HCT116 (cell line): Measurements from ENCODE around the gene SLC9A9. TPM values are rescaled to one million over a fixed set of nuclear protein-coding genes. Genes with fewer than 3 reads are reported as not detected.

ENCODE experiments used
- ATAC-seq: fragments of 200-7000 bp; cut with Tn5 transposase; 2 replicates; pipeline ENCODE4 v1.9.1; 2020; ENCODE audit warnings: mild to moderate bottlenecking, moderate library complexity
- BruUV-seq: library from RNA; stranded (reverse); fragments of 400-500 nt; replicated peaks from 2 replicates; lab custom pipeline; 2021; lab: Mats Ljungman, UMichigan
- CTCF ChIA-PET: fragments of 300-600 bp; sonication (Branson Sonifier 250); formaldehyde crosslinking; loops from one replicate; lab custom pipeline; 2021; ENCODE audit warnings: antibody characterized with exemption; lab: Charles Lee
- POLR2A ChIA-PET: fragments of 300-600, 350-600 bp; sonication (Branson Sonifier 250); formaldehyde crosslinking; loops from one replicate; lab custom pipeline; 2021; ENCODE audit warnings: antibody characterized with exemption; lab: Charles Lee
- RAD21 ChIA-PET, 2 experiments: fragments of 300-600 bp; sonication (Branson Sonifier 250); formaldehyde crosslinking; loops; one replicate each; lab custom pipeline; 2023; ENCODE audit warnings: low total read pairs in 2 of 2; ENCODE audit not compliant: uncharacterized antibody in 2 of 2, unreplicated experiment in 2 of 2, low non-redundant PET in 1 of 2; lab: Charles Lee
- DNase-seq: peaks from one replicate; pipeline ENCODE4 v3.0.0-alpha.2; 2010; ENCODE audit warnings: low read depth, low spot score
- H2AFZ ChIP-seq: fragments of 200-600 bp; shearing (Covaris generic), sonication (generic); 2 replicates; pipeline ENCODE4 v1.6.1; 2017; ENCODE audit warnings: low read depth, mixed run types, mixed read lengths, antibody characterized with exemption, low read length; ENCODE audit not compliant: poor library complexity, severe bottlenecking
- H3K27ac ChIP-seq: 2 replicates; pipeline ENCODE4 v1.5.1; 2012; ENCODE audit warnings: low read depth, low read length
- H3K27me3 ChIP-seq: fragments of 200-600 bp; sonication (generic); 2 replicates; pipeline ENCODE4 v1.6.1; 2016; ENCODE audit warnings: mixed run types, low read length, mixed read lengths; ENCODE audit not compliant: insufficient read depth
- H3K36me3 ChIP-seq, 2 experiments: fragments of 200-500 bp in 1 of 2; fragments of 200-600 bp in 1 of 2; sonication (Bioruptor generic) in 1 of 2; sonication (generic) in 1 of 2; 2 replicates each; pipeline versions ENCODE4 v1.5.1 to v1.6.1; 2014 to 2016; ENCODE audit warnings: low read length in 2 of 2, inconsistent platforms in 1 of 2, mixed read lengths in 1 of 2, mixed run types in 1 of 2; ENCODE audit not compliant: insufficient read depth in 2 of 2, control insufficient read depth in 1 of 2
- H3K4me1 ChIP-seq, 2 experiments: fragments of 200-600 bp in 1 of 2; sonication (generic) in 1 of 2; 2 replicates each; pipeline versions ENCODE4 v1.5.1 to v1.6.1; 2012 to 2017; ENCODE audit warnings: low read length in 2 of 2, inconsistent platforms in 1 of 2, mild to moderate bottlenecking in 1 of 2, mixed read lengths in 1 of 2, mixed run types in 1 of 2, moderate library complexity in 1 of 2; ENCODE audit not compliant: insufficient read depth in 2 of 2, control insufficient read depth in 1 of 2
- H3K4me2 ChIP-seq: fragments of 200-600 bp; sonication (generic); 2 replicates; pipeline ENCODE4 v1.6.1; 2017; ENCODE audit warnings: mixed run types, low read length, mixed read lengths
- H3K4me3 ChIP-seq, 2 experiments: fragments of 200-600 bp in 1 of 2; sonication (generic) in 1 of 2; replicated peaks in 1 of 2; 2 replicates each; pipeline ENCODE4 v1.5.1; 2011 to 2016; ENCODE audit warnings: low read length in 2 of 2, control low read depth in 1 of 2, low read depth in 1 of 2, mild to moderate bottlenecking in 1 of 2, mixed read lengths in 1 of 2, mixed run types in 1 of 2
- H3K79me2 ChIP-seq: fragments of 200-600 bp; sonication (generic); 2 replicates; pipeline ENCODE4 v1.6.1; 2017; ENCODE audit warnings: mild to moderate bottlenecking, mixed run types, low read length, moderate library complexity, mixed read lengths; ENCODE audit not compliant: insufficient read depth
- H3K9ac ChIP-seq: fragments of 200-600 bp; sonication (generic); 2 replicates; pipeline ENCODE4 v1.6.1; 2016; ENCODE audit warnings: low read length, mixed read lengths
- H3K9me2 ChIP-seq: fragments of 200-600 bp; sonication (generic), shearing (Covaris generic); 2 replicates; pipeline ENCODE4 v1.6.1; 2017; ENCODE audit warnings: mixed run types, mild to moderate bottlenecking, moderate library complexity; ENCODE audit not compliant: insufficient read depth
- H3K9me3 ChIP-seq, 2 experiments: fragments of 200-500 bp in 1 of 2; fragments of 200-600 bp in 1 of 2; sonication (Bioruptor generic) in 1 of 2; sonication (generic) in 1 of 2; 2 replicates each; pipeline ENCODE4 v1.6.1; 2014 to 2017; ENCODE audit warnings: low read length in 2 of 2, mixed read lengths in 2 of 2, inconsistent platforms in 1 of 2, low read depth in 1 of 2, mild to moderate bottlenecking in 1 of 2, mixed run types in 1 of 2, moderate library complexity in 1 of 2; ENCODE audit not compliant: control insufficient read depth in 1 of 2, insufficient read depth in 1 of 2
- H4K20me1 ChIP-seq: fragments of 200-600 bp; sonication (generic), shearing (Covaris generic); 2 replicates; pipeline ENCODE4 v1.6.1; 2017; ENCODE audit warnings: mixed run types, mild to moderate bottlenecking, moderate library complexity; ENCODE audit not compliant: insufficient read depth
- EGR1 ChIP-seq: IDR thresholded peaks from 2 replicates; pipeline ENCODE4 v1.6.1; 2012; ENCODE audit warnings: low read depth
- SP1 ChIP-seq: IDR thresholded peaks from 2 replicates; pipeline ENCODE4 v1.6.1; 2012; ENCODE audit warnings: low read depth
- YY1 ChIP-seq: IDR thresholded peaks from 2 replicates; pipeline ENCODE4 v1.6.1; 2011; ENCODE audit warnings: low read length, low read depth, moderate library complexity, mild to moderate bottlenecking; ENCODE audit not compliant: insufficient replicate concordance; ENCODE audit errors: extremely low read depth
- ZFX ChIP-seq: fragments of 450-650 bp; IDR thresholded peaks from 2 replicates; pipeline ENCODE4 v1.6.1; 2017
- intact Hi-C: fragments of 100-400 bp; cut with micrococcal nuclease; formaldehyde crosslinking; loops from 2 replicates; pipeline ENCODE4 v1.10.0; 2022
- total RNA-seq: library from RNA; stranded (reverse); gene quantifications from one replicate; pipeline ENCODE4 v1.2.1, GENCODE V29; 2021; ENCODE audit not compliant: unreplicated experiment
- TF ChIP-seq, protein P1 (sequence below): IDR thresholded peaks from 2 replicates; pipeline ENCODE4 v1.6.1; 2011; ENCODE audit warnings: mild to moderate bottlenecking, low read length, moderate library complexity; ENCODE audit not compliant: insufficient replicate concordance; ENCODE audit errors: extremely low read depth
- TF ChIP-seq, protein P2 (sequence below): IDR thresholded peaks from 2 replicates; pipeline ENCODE4 v1.6.1; 2012; ENCODE audit warnings: low read depth

SLC9A9 gene
- total RNA-seq, 1 experiment from 2014 or later = 0.20 TPM

DNA sequence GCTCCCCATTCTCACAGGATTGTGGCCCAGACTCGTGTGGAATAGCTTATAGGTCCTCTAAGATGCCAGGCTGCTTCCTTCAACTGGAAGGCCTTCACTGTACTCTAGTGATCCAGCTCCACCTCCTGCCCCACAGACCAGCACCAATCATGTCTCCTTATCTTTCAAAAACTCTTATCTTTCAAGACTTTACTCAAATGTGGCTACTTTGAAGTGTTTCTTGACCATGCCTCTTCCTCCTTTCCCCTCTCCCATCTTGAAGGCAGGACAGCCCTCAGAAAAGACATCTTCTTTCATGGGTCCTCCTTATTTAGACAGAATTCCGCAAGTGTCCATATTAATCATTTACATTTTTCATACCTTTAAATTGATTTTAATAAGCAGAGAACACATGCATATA, 586.4 kb downstream of the SLC9A9 start:
- no peak overlapping the region for H3K4me2 ChIP-seq
- CTCF ChIA-PET = no interaction called here
- H4K20me1 ChIP-seq = no peaks in the 10 kb centered on the region
- DNase-seq = no peak
- no peaks in the 10 kb centered on the region for H3K9me3 ChIP-seq
- BruUV-seq = no TSS peak
- no peak overlapping the region for H3K27ac ChIP-seq
- RAD21 ChIA-PET = no interaction called here
- H3K9ac ChIP-seq = no peak overlapping the region
- TF ChIP-seq EGR1 (no peak), ZFX (no peak), YY1 (no peak), SP1 (no peak)
- TF ChIP-seq, protein P1, sequence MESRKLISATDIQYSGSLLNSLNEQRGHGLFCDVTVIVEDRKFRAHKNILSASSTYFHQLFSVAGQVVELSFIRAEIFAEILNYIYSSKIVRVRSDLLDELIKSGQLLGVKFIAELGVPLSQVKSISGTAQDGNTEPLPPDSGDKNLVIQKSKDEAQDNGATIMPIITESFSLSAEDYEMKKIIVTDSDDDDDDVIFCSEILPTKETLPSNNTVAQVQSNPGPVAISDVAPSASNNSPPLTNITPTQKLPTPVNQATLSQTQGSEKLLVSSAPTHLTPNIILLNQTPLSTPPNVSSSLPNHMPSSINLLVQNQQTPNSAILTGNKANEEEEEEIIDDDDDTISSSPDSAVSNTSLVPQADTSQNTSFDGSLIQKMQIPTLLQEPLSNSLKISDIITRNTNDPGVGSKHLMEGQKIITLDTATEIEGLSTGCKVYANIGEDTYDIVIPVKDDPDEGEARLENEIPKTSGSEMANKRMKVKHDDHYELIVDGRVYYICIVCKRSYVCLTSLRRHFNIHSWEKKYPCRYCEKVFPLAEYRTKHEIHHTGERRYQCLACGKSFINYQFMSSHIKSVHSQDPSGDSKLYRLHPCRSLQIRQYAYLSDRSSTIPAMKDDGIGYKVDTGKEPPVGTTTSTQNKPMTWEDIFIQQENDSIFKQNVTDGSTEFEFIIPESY = no peak
- TF ChIP-seq, protein P2, sequence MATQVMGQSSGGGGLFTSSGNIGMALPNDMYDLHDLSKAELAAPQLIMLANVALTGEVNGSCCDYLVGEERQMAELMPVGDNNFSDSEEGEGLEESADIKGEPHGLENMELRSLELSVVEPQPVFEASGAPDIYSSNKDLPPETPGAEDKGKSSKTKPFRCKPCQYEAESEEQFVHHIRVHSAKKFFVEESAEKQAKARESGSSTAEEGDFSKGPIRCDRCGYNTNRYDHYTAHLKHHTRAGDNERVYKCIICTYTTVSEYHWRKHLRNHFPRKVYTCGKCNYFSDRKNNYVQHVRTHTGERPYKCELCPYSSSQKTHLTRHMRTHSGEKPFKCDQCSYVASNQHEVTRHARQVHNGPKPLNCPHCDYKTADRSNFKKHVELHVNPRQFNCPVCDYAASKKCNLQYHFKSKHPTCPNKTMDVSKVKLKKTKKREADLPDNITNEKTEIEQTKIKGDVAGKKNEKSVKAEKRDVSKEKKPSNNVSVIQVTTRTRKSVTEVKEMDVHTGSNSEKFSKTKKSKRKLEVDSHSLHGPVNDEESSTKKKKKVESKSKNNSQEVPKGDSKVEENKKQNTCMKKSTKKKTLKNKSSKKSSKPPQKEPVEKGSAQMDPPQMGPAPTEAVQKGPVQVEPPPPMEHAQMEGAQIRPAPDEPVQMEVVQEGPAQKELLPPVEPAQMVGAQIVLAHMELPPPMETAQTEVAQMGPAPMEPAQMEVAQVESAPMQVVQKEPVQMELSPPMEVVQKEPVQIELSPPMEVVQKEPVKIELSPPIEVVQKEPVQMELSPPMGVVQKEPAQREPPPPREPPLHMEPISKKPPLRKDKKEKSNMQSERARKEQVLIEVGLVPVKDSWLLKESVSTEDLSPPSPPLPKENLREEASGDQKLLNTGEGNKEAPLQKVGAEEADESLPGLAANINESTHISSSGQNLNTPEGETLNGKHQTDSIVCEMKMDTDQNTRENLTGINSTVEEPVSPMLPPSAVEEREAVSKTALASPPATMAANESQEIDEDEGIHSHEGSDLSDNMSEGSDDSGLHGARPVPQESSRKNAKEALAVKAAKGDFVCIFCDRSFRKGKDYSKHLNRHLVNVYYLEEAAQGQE = no peak
- intact Hi-C loops = no loop called here
- no peaks in the 10 kb centered on the region for H3K4me1 ChIP-seq
- POLR2A ChIA-PET = no interaction called here
- no peaks in the 10 kb centered on the region for H3K27me3 ChIP-seq
- ATAC-seq = no peak
- no peaks in the 10 kb centered on the region for H3K36me3 ChIP-seq
- no peak overlapping the region for H3K4me3 ChIP-seq
- H2AFZ ChIP-seq = no peak overlapping the region
- no peaks in the 10 kb centered on the region for H3K9me2 ChIP-seq
- no peaks in the 10 kb centered on the region for H3K79me2 ChIP-seq
